GM18867 (cell line): ENCODE measurements around the gene IER5.

Experiments
- ATAC-seq: cut with Tn5 transposase; IDR thresholded peaks from one replicate; pipeline ENCODE4 v1.9.1; 2021; ENCODE audit warnings: mild to moderate bottlenecking, moderate library complexity; ENCODE audit not compliant: unreplicated experiment

The IER5 gene

GRCh38 chr1:181131255-181131941 is 42.9 kb downstream of the IER5 start:
- ATAC-seq, result peak; percentile 25

- no peak for ATAC-seq
Observed at GRCh38 chr1:181133441-181133951, 45.0 kb downstream of the IER5 start.

GRCh38 chr1:181133969-181134418 is 45.5 kb downstream of the IER5 start:
- ATAC-seq, result no peak

- ATAC-seq, result peak; percentile 46
Observed at GRCh38 chr1:181134543-181135436, 46.3 kb downstream of the IER5 start.

GRCh38 chr1:181135437-181135731 is 46.9 kb downstream of the IER5 start:
- ATAC-seq, result peak; percentile 28

GRCh38 chr1:181135815-181136737 is 47.6 kb downstream of the IER5 start:
- ATAC-seq, result no peak

GRCh38 chr1:181136738-181137122 is 48.2 kb downstream of the IER5 start:
- no peak for ATAC-seq

- no peak for ATAC-seq
Observed at GRCh38 chr1:181137217-181137743, 48.8 kb downstream of the IER5 start.

- no peak for ATAC-seq
Observed at GRCh38 chr1:181139631-181140061, 51.1 kb downstream of the IER5 start.

GRCh38 chr1:181140398-181140797 is 51.9 kb downstream of the IER5 start:
- ATAC-seq, result no peak

GRCh38 chr1:181140891-181141290 is 52.4 kb downstream of the IER5 start:
- no peak for ATAC-seq

GRCh38 chr1:181141431-181141910 is 53.0 kb downstream of the IER5 start:
- no peak for ATAC-seq
